Liver (tissue), 3 donors: ENCODE results near the gene RYR2.

Experiments used
- GABPA ChIP-seq, 2 donors: IDR thresholded peaks in 1 of 2; conservative IDR thresholded peaks in 1 of 2; 2 replicates each; pipeline ENCODE4 v1.6.1; 2016; ENCODE audit warnings: antibody characterized with exemption in 2 of 2, mild to moderate bottlenecking in 1 of 2, moderate library complexity in 1 of 2
- JUND ChIP-seq, 2 donors: IDR thresholded peaks; 2 replicates each; pipeline ENCODE4 v1.6.1; 2016; ENCODE audit warnings: antibody characterized with exemption in 2 of 2
- RAD21 ChIP-seq, 2 donors: IDR thresholded peaks; 2 replicates each; pipeline ENCODE4 v1.6.1; 2016; ENCODE audit warnings: antibody characterized with exemption in 2 of 2, mild to moderate bottlenecking in 2 of 2
- RXRA ChIP-seq, 2 donors: IDR thresholded peaks; 2 replicates each; pipeline ENCODE4 v1.6.1; 2017 to 2018; ENCODE audit warnings: antibody characterized with exemption in 2 of 2, mild to moderate bottlenecking in 1 of 2
- YY1 ChIP-seq: IDR thresholded peaks from 2 replicates; pipeline ENCODE4 v1.6.1; 2016; ENCODE audit warnings: antibody characterized with exemption, mild to moderate bottlenecking
- TF ChIP-seq, protein P1 (sequence below): fragments of 150-350 bp; IDR thresholded peaks from 2 replicates; pipeline ENCODE4 v1.5.1; 2017; ENCODE audit warnings: improper control_type of control experiment, low read depth, low read length; ENCODE audit not compliant: missing input control
- TF ChIP-seq, protein P2 (sequence below): IDR thresholded peaks from 2 replicates; pipeline ENCODE4 v1.6.1; 2016; ENCODE audit warnings: antibody characterized with exemption
- TF ChIP-seq, protein P3 (sequence below): IDR thresholded peaks from 2 replicates; pipeline ENCODE4 v1.6.1; 2016; ENCODE audit warnings: antibody characterized with exemption
- donor health status: healthy.
- donor health status: healthy.

DNA sequence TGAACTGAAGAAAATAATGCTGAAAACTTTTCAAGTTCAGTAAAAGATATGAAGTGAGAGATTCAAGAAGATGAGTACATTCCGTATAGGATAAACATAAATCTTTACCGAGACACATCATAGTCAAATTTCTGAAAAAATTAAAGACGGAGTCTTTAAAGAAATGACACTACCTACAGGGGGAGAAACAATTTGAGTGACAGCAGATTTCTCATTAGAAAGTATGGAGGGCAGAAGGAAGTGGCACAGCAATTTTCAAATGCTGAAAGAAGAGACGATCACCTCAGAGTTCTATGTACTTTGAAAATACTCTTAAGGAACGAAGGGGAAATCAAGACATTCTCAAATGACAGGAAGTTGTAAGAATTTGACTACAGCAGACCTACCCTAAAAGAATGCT, 577.6 kb downstream of the RYR2 start:
- TF ChIP-seq RAD21 (IDR thresholded peaks at IDR 0.05) = no peak
- TF ChIP-seq GABPA (IDR thresholded peaks at IDR 0.05 in 1 of 2, conservative IDR thresholded peaks at IDR 0.05 in 1 of 2) = no peak
- TF ChIP-seq, protein P1, sequence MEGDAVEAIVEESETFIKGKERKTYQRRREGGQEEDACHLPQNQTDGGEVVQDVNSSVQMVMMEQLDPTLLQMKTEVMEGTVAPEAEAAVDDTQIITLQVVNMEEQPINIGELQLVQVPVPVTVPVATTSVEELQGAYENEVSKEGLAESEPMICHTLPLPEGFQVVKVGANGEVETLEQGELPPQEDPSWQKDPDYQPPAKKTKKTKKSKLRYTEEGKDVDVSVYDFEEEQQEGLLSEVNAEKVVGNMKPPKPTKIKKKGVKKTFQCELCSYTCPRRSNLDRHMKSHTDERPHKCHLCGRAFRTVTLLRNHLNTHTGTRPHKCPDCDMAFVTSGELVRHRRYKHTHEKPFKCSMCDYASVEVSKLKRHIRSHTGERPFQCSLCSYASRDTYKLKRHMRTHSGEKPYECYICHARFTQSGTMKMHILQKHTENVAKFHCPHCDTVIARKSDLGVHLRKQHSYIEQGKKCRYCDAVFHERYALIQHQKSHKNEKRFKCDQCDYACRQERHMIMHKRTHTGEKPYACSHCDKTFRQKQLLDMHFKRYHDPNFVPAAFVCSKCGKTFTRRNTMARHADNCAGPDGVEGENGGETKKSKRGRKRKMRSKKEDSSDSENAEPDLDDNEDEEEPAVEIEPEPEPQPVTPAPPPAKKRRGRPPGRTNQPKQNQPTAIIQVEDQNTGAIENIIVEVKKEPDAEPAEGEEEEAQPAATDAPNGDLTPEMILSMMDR = no peak
- TF ChIP-seq YY1 = no peak
- no peak for TF ChIP-seq JUND (IDR thresholded peaks at IDR 0.05)
- TF ChIP-seq RXRA (IDR thresholded peaks at IDR 0.05) = no peak
- TF ChIP-seq, protein P2, sequence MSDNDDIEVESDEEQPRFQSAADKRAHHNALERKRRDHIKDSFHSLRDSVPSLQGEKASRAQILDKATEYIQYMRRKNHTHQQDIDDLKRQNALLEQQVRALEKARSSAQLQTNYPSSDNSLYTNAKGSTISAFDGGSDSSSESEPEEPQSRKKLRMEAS = no peak
- TF ChIP-seq, protein P3, sequence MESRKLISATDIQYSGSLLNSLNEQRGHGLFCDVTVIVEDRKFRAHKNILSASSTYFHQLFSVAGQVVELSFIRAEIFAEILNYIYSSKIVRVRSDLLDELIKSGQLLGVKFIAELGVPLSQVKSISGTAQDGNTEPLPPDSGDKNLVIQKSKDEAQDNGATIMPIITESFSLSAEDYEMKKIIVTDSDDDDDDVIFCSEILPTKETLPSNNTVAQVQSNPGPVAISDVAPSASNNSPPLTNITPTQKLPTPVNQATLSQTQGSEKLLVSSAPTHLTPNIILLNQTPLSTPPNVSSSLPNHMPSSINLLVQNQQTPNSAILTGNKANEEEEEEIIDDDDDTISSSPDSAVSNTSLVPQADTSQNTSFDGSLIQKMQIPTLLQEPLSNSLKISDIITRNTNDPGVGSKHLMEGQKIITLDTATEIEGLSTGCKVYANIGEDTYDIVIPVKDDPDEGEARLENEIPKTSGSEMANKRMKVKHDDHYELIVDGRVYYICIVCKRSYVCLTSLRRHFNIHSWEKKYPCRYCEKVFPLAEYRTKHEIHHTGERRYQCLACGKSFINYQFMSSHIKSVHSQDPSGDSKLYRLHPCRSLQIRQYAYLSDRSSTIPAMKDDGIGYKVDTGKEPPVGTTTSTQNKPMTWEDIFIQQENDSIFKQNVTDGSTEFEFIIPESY = no peak
